Coronary artery (tissue), 2 donors: ENCODE measurements around the gene PARD3.

Experiments used
- DNase-seq: peaks from one replicate; pipeline ENCODE4 v3.0.0-alpha.2; 2017; ENCODE audit warnings: low spot score
- H3K27ac ChIP-seq, 2 donors: fragments of 200-600 bp; sonication (generic); one replicate each; pipeline ENCODE4 v1.5.1; 2016 to 2019
- H3K4me3 ChIP-seq: fragments of 200-600 bp; sonication (generic); 2 replicates; pipeline ENCODE4 v1.5.1; 2016; ENCODE audit warnings: mild to moderate bottlenecking, moderate library complexity
- CTCF ChIP-seq: fragments of 200-600 bp; sonication (generic); IDR thresholded peaks from one replicate; pipeline ENCODE4 v1.5.1; 2019; ENCODE audit warnings: antibody characterized with exemption

The PARD3 gene

GRCh38 chr10:34340934-34341333 lies 474.2 kb downstream of the PARD3 start:
- Histone ChIP-seq H3K4me3 (no peak overlapping the region), H3K27ac (no peak overlapping the region)
- no peak for TF ChIP-seq CTCF
- DNase-seq = no peak

DNA sequence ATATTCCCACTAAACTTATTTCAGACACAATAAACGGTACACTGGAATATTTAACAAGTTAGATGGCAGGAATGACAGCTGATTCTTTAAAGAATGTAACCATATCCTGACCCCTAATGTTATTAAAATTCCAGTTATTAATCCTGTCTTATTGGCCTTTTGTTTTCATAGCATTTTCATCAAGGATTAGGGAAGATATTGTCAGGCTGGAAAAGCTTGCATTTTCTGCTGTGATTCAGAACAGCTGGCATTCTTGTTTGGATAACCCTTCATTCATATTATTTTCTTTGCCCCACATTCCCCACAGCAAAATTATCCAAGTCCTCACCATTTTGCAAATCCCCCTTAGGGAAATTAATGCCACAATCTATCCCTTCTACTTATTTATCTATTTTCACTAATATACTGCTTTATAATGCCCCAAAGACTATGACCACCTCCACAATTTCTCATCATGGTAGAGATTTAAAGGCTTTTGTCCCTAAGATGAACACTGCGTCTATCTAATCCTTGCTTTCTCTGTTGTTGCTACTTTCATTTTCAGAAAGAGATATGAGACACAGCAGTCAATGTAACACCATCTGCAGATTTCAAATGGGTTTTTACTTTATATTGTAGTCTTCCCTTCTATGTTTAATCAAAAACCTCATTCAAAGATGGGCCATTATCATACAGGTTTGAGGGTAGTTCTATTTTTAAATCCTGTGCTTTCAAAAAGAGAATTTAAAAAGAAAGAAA lies 475.1 kb downstream of the PARD3 start:
- TF ChIP-seq CTCF = no peak
- Histone ChIP-seq H3K4me3 (peak overlapping the region; percentile 26), H3K27ac (no peak overlapping the region)
- no peak for DNase-seq

DNA sequence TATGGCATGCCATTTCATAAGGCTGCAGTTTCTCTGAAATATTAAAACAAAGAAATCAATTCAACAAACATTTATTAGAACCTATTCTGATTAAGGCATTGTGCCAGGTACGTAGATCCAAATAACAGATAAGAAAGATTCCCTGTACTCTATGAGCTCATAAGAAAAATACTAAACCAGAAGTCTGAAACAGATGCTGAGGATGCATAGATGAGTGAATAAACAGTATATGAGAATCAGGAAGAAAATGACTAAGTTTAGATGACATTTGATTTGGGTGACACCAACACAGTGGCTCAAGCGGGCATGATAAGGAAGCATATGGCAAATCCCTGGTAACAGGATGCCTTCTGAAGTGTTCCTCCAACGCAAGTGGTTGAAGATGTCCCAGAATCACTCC lies 477.2 kb downstream of the PARD3 start:
- DNase-seq = no peak
- no peak overlapping the region for H3K4me3 ChIP-seq
- no peak for TF ChIP-seq CTCF
- H3K27ac ChIP-seq = no peak overlapping the region

- H3K27ac ChIP-seq = no peak overlapping the region
- no peak for DNase-seq
- TF ChIP-seq CTCF = no peak
- H3K4me3 ChIP-seq = no peak overlapping the region
Observed at GRCh38 chr10:34335960-34336690, 479.0 kb downstream of the PARD3 start.

DNA sequence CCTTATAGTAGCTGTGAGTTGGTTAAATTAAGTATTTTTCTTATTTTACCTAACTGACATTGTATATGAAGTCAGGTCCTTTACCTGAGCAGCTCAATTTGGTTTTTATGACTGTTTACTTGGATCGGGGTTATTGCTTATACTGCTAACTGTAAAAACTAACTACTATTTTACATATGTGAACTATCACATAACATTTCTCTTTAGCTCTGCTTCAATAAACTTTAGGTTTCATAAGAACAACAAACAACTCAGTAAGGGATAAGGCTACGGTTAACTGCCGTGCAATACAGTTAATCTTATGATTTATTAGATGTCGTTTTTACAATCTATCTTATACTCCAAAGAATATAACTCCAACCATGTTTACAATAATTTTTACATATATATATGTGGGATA lies 480.2 kb downstream of the PARD3 start:
- H3K27ac ChIP-seq = no peak overlapping the region
- no peak for DNase-seq
- no peak overlapping the region for H3K4me3 ChIP-seq
- TF ChIP-seq CTCF = no peak

DNA sequence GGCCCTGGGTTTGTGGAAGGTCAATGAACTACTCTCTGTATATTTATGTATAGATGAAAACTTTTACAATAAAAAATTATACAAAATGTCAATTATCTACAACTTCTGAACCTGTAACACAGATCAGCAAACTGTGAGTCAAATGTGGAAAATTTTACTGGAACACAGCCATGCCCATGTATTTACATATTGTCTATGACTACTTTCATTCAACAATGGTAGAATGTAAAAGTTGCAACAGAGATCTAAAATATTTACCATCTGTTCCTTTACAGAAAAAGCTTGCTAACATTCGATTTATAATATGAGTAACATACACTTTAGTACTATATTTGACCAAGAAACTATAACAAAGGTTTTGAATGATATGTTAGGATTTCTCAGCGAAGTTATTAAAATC lies 481.6 kb downstream of the PARD3 start:
- no peak for DNase-seq
- Histone ChIP-seq H3K4me3 (no peak overlapping the region), H3K27ac (no peak overlapping the region)
- no peak for TF ChIP-seq CTCF

- Histone ChIP-seq H3K27ac (no peak overlapping the region), H3K4me3 (no peak overlapping the region)
- no peak for TF ChIP-seq CTCF
- no peak for DNase-seq
Observed at GRCh38 chr10:34327184-34327583, 487.9 kb downstream of the PARD3 start.
